Anterior cingulate cortex (tissue), 58 donors: ENCODE results near the gene LANCL3.
"Not testable (repeated sequence)": the region's sequence is repeated elsewhere in the genome, so short reads cannot be mapped to it uniquely, and the experiment has no call there.

Experiments used
- DNase-seq, 58 donors: peaks; one replicate each; lab custom pipeline; 2025; lab: John Stamatoyannopoulos, UW

LANCL3 gene

DNA sequence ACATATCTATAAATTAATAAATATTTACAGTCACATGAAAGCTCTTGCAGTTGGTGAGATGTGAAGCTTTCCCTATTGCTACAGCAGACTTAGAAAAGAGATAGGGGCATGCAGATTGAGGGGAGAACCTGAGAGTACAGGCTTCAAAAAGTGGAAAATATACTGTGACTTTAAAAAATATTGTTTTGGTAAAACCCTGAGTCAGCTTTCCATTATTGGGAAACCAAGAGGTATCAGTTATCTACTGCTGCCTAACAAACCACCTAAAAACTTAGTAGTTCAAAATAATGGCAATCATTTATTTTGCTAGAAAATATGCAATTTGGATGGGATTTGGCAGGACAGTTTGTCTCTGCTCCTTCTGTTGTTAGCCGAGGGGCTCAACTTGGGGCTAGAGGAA, 38.3 kb downstream of the LANCL3 start:
- no peak for DNase-seq

GRCh38 chrX:37613933-37614332, 42.5 kb downstream of the LANCL3 start:
- DNase-seq, result no peak

DNA sequence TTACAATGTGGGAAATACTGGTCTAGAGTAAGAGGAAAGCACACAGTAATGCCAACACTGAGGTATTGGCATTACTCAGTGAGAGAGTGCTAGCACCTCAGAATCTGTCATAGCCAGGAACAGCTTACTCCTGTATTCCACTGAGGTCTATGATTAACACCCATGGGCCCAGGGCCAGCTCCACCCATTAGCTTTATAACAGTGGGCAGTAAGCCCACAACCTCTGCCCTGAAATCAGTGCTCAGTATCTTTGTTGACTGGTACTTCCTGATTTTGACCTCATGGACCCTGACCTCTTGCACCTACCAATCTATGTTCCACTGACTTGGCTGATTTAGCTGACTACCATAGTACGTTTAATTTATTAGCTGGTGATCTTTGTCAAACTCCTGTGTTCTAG, 56.1 kb downstream of the LANCL3 start:
- DNase-seq, result no peak

DNA sequence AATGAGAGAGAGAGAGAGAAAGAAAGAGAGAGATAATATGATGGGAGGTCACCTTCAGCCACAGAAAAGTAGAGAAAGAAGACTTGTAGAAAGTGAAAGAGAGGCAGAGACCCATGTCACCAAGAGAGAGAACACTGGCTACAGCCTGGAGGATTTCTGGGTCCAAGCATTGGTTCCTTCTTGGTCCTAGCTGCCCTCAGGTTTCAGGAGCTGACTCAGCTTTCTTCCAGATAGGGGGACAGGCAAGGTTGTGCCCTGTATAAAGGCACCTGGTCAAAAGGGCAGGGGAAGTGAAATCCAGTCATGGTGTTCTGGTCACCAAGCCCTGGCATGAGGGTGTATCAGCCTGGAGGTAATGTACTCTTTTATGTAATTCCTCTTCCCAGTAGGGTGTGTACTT, 66.6 kb downstream of the LANCL3 start:
- DNase-seq, result no peak

DNA sequence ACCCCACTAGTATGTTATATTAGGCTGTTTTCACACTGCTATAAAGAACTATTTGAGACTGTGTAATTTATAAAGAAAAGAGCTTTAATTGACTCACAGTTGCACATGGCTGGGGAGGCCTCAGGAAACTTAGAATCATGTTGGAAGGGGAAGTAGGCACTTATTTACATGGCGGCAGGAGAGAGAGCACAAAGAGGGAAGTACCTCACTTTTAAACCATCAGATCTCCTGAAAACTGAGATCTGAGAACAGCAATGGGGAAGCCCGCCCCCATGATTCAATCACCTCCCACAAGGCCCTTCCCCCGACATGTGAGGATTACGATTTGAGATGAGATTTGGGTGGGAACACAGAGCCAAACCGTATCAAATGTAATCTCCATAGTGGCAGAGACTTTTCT, 68.7 kb downstream of the LANCL3 start:
- DNase-seq, result no peak

GRCh38 chrX:37641859-37642258, 70.4 kb downstream of the LANCL3 start:
- DNase-seq, result no peak

- DNase-seq, result no peak
These were observed 73.2 kb downstream of the LANCL3 start for GRCh38 chrX:37644381-37645305.

- no peak for DNase-seq
These were observed 74.8 kb downstream of the LANCL3 start for GRCh38 chrX:37646254-37646653.

DNA sequence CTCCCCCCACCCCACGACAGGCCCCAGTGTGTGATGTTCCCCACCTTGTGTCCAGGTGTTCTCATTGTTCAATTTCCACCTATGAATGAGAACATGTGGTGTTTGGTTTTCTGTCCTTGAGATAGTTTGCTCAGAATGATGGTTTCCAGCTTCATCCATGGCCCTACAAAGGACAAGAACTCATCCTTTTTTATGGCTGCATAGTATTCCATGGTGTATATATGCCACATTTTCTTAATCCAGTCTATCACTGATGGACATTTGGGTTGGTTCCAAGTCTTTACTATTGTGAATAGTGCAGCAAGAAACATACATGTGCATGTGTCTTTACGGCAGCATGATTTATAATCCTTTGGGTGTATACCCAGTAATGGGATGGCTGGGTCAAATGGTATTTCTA, 79.4 kb downstream of the LANCL3 start:
- DNase-seq, result not testable (repeated sequence)

DNA sequence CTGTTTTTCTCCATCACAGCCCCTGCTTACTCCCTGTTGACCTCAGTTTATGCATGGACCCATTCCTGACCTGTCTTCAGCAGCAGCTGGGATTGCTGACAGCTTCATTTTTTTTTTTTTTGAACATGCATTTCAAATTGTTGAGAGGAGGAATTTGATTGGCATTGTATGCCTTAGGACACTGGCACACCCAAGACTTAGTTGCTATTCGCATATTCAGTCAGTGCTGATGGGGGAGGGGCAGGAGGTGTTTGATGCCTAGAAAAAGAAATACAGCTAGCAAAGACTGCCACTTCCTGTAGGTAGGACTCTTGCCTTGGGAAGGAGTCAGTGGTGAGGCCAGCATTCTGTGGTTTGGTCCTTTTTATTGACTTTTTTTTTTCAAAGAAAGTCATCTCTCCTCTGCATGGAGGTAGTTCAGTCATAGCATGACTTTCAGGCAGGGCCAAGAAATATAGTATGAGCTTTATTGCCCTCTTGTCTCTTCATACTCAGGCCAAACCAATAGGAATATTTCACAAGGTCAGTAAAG, 80.5 kb downstream of the LANCL3 start:
- DNase-seq, result no peak

DNA sequence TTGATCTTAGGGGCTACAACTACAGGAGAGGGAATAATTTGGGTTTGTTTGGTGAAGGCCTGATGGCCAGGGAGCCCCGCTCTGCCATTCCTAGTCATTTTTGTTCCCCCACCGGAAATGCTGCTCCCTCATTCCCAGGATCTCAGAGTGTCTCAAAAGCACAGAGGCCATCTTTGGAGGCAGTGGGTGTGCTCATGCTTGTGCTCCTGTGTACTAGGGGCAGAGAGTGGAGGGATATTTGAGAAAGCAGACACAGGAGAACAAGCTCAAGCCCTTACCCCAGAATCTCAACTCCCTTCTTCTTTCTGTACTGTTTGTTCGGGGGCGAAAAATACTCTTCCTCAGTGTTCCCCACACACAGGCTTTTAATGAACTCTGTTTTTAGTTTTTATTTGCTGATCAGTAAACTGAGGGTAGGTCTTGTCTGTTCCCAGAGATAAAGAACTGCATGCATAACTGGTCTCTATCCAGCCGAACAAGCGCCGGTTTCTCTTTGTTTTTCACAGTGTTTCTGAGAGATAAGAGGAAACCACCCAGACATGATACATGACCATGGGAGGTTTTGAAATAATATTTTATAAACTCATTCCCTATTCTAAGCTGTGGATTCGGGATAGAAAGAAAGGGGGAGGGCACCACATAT, 81.2 kb downstream of the LANCL3 start:
- no peak for DNase-seq

DNA sequence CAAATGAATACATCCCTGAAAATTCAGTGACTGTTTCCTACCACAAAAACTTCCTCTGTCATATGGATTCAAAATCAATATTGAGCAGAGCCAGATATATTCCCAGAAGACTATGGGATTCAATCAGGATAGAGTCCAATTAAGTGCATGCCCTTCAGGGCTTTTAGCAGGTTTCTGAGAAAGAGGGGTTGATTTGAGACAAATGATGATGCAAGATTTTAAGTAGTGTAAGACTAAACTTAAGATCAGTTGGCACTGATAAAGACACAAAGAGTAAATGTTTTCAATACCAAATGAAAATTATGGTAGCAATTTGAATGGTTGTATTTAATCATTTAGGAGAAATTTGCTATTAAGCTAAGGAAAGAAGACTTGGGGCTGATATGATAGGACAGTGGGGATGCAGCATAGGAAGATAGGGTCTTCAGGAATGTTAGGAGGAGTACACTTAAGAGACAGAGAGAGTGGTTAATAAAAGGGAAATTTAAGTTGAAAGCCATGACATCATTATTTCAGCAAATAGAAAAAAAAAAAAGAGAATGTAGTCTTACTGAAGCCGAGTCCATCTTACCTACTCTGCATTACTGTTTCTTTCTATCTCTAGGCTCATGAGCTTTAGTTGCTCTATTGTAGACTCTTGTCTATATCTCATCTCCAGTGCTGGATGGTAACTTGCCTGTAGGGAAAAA, 82.1 kb downstream of the LANCL3 start:
- DNase-seq, result no peak

DNA sequence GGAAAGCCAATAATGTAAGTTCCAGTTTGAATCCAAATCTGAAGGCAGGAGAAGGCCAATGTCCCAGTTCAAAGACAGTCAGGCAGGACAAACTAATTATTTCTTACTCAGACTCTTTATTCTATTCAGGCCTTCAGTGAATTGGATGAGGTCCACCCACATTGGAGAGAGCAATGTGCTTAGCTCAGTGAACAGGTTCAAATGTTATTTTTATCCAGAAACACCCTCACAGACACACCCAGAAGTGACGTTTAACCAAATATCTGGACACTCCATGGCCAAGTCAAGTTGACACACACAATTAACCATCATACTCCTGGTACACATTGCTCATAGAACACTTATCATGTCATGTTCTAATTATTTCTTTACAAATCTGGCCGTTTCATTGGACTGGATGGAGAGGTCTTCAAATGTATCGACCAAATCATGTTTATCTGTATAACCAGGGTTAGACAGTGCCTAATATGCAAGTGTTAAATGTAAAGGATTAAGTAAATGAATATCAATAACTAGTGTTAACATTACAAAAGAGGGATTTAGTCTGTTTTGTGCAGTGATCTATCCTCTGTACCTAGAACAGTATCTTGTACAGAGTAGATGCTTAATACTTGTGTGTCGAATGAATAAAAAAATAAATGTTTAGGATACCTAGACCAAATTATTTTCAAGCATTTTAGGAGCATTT, 87.0 kb downstream of the LANCL3 start:
- DNase-seq, result peak in 1 of 58 donors; percentile 0

DNA sequence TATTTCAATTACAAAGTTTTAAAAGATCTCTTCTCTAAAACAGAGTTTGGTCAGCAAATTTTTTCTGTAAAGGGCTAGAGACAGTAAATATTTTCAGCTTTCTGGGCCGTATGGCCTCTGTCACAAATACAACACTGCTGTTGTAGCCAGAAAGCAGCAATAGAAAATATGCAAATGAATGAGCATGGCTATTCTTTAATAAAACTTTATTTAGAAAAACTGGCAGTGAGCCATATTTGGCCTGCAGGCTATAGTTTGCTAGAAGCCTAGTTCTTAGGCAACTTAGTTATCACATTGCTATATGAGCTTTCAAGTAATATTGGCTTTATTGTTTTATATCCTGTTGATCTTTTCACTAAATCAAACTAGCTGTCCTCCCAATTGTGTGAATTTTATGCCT, 87.6 kb downstream of the LANCL3 start:
- no peak for DNase-seq

GRCh38 chrX:37662181-37662580, 90.7 kb downstream of the LANCL3 start:
- no peak for DNase-seq

- peak in 1 of 58 donors; percentile 13 for DNase-seq
These were observed 95.1 kb downstream of the LANCL3 start for GRCh38 chrX:37666516-37666915.

DNA sequence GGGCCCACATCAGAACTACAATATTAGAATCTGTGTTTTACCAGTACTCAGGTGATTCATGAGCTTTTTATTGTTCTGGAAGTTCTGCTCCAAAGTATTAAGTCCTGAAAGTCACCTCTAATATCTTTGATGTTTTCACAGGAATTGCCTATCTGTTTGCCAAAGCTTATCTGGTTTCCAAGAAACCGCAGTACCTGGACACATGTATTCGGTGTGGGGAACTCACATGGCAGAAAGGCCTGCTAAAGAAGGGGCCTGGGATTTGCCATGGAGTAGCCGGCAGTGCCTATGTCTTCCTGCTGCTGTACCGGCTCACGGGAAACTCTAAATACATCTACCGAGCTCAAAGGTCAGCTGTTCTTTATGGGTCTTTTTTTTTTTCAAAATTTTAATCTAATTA, 95.7 kb downstream of the LANCL3 start:
- DNase-seq, result no peak

DNA sequence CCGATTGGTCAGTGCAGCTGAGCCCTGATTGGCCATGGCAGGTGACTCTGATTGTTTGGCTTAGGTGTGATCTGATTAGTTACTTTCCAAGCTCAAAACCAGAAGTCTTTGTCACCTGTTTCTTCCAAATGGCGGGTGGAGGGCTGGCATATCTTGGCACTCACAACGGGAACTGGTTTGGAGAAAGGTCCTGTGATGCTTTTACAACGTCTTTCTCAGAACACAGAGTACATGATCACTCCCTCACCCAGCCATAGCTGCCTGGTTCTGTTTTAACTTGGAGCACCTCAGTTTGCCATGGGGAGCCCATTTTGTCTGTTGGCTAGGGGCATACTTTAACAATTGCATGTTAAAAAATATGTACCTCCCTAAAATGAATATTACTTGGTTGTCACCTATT, 101.1 kb downstream of the LANCL3 start:
- no peak for DNase-seq

DNA sequence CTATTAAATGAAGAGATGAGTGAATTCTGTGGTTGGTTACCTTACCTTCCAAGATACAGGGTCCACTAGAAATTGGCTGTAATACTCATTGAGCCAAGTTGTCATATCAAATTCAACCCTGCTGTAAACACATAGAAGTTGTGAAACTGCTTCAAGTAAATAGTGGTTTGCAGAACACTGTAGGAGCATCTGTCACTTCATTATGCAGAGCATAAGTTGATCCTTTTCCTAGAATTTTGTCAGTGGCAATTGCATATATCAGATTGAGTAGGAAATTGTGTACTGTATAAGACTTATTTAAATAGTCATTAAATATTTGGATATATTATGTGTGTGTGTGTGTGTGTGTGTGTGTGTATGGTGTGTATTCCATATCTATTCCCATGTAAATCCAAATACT, 105.3 kb downstream of the LANCL3 start:
- DNase-seq, result no peak

GRCh38 chrX:37677243-37677642, 105.8 kb downstream of the LANCL3 start:
- no peak for DNase-seq

DNA sequence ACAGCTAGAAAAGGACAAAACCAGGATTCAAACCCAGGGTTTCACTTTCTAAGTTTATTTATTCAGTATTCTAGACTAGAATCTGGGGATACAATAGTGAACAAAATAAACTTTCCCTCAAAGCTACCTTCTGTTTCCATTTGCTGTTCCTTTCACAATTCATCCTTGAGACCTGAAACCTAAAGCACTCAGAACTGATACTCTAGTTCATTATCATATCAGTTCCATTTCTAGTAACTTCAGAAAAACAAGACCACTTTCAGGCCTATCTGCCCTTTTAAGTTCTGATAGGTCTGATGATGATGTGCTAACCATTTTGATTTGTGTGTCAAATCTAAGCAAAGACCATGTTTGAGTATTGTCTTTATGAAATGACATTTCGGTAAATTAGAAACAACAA, 106.3 kb downstream of the LANCL3 start:
- no peak for DNase-seq
